GM21423 (cell line): ENCODE measurements around the gene ATF7IP.

Source experiments
- ATAC-seq: cut with Tn5 transposase; IDR thresholded peaks from one replicate; pipeline ENCODE4 v1.9.1; 2021; ENCODE audit warnings: mild to moderate bottlenecking, moderate library complexity; ENCODE audit not compliant: unreplicated experiment

ATF7IP gene

GRCh38 chr12:14473707-14474287 lies 108.3 kb downstream of the ATF7IP start:
- no peak for ATAC-seq

GRCh38 chr12:14479004-14479403 lies 113.5 kb downstream of the ATF7IP start:
- no peak for ATAC-seq

GRCh38 chr12:14481201-14481600 lies 115.7 kb downstream of the ATF7IP start:
- ATAC-seq = no peak

- ATAC-seq = no peak
Observed at GRCh38 chr12:14482361-14482760, 116.9 kb downstream of the ATF7IP start.

- ATAC-seq = no peak
Observed at GRCh38 chr12:14482886-14483285, 117.4 kb downstream of the ATF7IP start.

DNA sequence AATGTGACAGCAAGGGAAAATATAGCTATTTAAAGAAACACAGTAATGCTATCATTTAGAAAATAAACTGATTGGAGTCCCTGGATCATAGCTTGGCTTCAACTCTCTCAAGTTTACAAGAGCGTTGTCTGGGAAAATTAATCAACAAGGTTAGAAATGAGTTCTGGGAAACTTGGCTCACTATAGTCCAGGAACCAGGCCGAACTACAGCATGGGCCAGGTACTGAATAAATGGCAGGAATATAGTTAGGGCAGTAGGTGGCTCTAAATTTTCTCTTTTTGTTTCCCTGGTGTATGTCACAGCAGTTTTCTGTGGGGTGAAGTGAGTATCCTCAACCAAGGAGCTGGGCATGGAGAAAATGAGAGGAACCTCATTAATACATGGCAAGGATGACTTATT lies 129.8 kb downstream of the ATF7IP start:
- ATAC-seq = no peak

GRCh38 chr12:14505626-14506596 lies 140.4 kb downstream of the ATF7IP start:
- no peak for ATAC-seq

GRCh38 chr12:14510574-14510973 lies 145.1 kb downstream of the ATF7IP start:
- no peak for ATAC-seq

DNA sequence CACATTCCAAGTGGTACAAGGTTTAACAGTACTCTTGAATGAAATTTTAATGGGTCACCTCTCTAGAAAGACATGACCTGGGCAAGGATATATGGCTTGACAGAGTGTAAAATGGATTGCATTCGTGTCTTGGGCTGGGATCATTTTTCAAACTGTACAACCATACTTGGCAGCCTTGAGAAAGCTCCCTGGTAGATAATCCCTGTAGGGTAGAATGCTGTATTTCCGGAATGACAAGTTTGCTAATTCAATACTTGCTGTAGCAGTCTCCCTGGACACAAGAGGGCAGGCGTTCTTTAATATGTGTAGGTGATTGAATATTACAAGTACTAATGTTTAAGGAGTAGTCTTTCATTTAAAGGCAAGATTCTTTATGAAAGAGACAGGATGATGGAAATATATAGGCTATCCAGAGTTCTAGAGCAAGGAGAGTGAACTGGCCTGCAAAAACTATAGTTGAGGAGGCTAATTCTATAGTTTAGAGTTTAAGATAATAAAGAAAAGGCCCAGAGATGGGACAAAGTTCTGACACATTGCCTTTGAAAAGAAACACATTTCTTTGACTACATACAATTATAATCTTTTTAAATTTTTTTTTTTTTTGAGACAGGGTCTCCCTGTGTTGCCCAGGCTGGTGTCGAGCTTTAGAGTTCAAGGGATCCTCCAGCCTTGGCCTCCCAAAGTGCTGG lies 148.8 kb downstream of the ATF7IP start:
- ATAC-seq = no peak

- ATAC-seq = no peak
Observed at GRCh38 chr12:14514946-14515345, 149.5 kb downstream of the ATF7IP start.

DNA sequence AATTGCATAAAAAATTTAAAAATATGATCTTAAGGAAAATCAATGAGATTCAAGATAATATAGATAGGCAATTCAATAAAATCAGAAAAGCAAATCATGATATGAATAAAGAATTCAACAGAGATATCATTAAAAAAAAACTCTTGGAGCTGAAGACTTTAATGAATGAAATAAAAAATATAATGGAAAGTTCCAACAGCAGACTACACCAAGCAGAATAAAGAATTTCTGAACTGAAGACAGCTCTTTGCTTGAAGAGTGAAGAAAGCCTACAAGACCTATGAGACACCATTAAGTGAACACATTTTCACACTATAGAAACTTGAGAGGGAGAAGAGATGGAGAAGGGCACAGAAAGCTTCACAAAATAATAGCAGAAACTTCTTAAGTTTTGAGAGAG lies 156.3 kb downstream of the ATF7IP start:
- no peak for ATAC-seq

GRCh38 chr12:14525964-14526363 lies 160.5 kb downstream of the ATF7IP start:
- no peak for ATAC-seq

DNA sequence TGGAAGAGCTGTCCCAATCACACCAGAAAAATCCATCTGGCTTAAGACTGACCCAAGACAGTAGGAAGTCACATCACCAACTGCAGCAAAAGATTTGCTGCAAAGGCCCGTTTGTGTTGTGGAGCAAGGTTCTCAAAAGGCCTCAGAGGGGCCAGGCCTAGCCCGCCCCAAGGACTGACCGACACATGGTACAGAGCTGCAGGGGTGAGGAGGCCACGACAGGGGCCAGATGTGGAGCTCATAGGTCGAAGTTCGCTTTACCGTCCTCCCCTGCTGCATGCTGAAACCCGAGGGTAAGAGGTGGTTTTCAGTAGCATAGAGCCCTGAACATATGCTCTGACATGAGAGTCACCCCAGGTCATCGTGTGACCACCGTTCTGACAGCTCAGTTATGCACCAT lies 166.7 kb downstream of the ATF7IP start:
- no peak for ATAC-seq

GRCh38 chr12:14537088-14537487 lies 171.6 kb downstream of the ATF7IP start:
- ATAC-seq = no peak

- ATAC-seq = no peak
Observed at GRCh38 chr12:14540801-14541462, 175.4 kb downstream of the ATF7IP start.

DNA sequence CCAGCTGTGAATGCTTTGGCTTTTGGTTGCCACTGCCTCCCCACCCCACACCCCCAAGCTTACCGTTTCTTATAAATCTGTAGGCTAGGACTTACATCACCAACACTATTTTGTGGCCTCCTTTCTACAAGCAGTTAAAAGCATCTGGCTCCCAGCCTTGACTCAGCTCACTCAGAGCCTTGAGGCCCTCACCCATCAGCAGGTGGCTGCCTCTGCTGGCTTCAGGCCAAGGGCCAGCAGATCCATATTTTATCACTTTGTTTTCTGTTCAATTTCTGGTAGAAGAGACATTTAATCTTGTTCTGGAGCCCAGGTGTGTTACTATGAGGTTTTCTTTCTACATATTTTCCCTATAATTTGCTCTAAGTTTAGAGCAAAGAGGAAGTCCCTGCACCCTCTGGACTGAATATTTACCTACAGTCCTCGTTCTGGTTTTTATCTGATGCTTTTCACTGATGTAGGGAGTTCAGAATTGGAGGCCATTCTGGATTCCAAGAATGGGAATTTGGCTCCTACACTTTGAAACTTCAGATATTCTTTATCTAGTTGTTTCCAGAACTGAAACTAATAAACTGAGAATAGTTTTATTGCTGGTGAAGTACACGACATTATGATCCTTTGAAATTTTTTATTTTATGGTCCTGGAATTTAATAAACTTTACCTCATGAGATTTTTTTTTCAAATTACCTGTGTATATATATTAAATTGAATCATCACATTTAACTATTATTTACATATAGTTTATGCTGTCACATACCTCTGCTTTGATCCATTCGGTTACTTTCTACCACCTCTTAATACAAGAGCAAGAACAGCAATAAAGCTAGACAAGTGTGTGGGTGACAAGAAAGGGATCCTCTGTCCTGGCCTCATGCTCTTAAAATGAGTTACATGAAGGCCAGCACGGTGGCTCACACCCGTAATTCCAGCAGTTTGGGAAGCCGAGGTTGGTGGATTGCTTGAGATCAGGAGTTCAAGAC lies 180.0 kb downstream of the ATF7IP start:
- no peak for ATAC-seq

- no peak for ATAC-seq
Observed at GRCh38 chr12:14547571-14547970, 182.1 kb downstream of the ATF7IP start.

- ATAC-seq = no peak
Observed at GRCh38 chr12:14548609-14549008, 183.1 kb downstream of the ATF7IP start.
